ENCODE results near the gene OR10A2. TPM values are rescaled to one million over a fixed set of nuclear protein-coding genes. Genes with fewer than 3 reads are reported as not detected.
"Not testable (repeated sequence)": the region's sequence is repeated elsewhere in the genome, so short reads cannot be mapped to it uniquely, and the experiment has no call there.

The OR10A2 gene
- total RNA-seq, 1 donor from 2014 or later, result not detected

GRCh38 chr11:6844356-6844755 lies 18.5 kb upstream of the OR10A2 start:
- DNase-seq, result no peak
- Histone ChIP-seq H3K36me3 (no peaks in the 10 kb centered on the region), H3K4me1 (no peaks in the 10 kb centered on the region), H3K4me3 (no peak overlapping the region), H3K9me3 (no peaks in the 10 kb centered on the region), H3K27ac (no peak overlapping the region), H3K27me3 (ENCODE audit: low read depth) (no peaks in the 10 kb centered on the region)
- intact Hi-C loops (cut with DNase I), result no loop called here
- ATAC-seq, result no peak
- TF ChIP-seq, protein P1, sequence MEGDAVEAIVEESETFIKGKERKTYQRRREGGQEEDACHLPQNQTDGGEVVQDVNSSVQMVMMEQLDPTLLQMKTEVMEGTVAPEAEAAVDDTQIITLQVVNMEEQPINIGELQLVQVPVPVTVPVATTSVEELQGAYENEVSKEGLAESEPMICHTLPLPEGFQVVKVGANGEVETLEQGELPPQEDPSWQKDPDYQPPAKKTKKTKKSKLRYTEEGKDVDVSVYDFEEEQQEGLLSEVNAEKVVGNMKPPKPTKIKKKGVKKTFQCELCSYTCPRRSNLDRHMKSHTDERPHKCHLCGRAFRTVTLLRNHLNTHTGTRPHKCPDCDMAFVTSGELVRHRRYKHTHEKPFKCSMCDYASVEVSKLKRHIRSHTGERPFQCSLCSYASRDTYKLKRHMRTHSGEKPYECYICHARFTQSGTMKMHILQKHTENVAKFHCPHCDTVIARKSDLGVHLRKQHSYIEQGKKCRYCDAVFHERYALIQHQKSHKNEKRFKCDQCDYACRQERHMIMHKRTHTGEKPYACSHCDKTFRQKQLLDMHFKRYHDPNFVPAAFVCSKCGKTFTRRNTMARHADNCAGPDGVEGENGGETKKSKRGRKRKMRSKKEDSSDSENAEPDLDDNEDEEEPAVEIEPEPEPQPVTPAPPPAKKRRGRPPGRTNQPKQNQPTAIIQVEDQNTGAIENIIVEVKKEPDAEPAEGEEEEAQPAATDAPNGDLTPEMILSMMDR (IDR thresholded peaks at IDR 0.05), result no peak

- Histone ChIP-seq H3K36me3 (no peaks in the 10 kb centered on the region), H3K4me3 (no peak within 1 kb of the TSS), H3K4me1 (no peaks in the 10 kb centered on the region), H3K9me3 (no peaks in the 10 kb centered on the region), H3K27me3 (ENCODE audit: low read depth) (no peaks in the 10 kb centered on the region), H3K27ac (no peak within 1 kb of the TSS)
- TF ChIP-seq, protein P1 (IDR thresholded peaks at IDR 0.05), result no peak
- no peak for DNase-seq
- intact Hi-C loops (cut with DNase I), result no loop called here
- ATAC-seq, result no peak
These were observed 17.5 kb upstream of the OR10A2 start, which contains the start of gene OR10A5 for GRCh38 chr11:6845383-6845782. Gene OR10A5, plus strand, starts transcription at chr11:6845683. Its CDS starts 0 bp downstream, at chr11:6845683.

DNA sequence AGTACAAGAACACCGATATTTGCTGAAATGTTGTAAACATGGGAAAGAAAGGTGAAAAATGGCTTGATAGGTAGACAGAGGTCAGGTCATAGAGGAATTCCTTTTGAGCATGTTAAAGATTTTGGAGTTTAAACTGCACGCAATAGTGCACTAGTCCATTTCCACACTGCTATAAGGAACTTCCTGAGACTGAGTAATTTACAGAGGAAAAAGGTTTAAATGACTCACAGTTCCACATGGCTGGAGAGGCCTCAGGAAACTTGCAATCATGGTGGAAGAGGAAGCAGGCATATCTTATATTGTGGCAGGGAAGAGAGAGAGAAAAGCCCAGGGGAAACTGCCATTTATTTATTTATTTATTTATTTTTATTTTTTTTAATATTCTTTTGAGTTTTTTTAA lies 12.3 kb upstream of the OR10A2 start:
- intact Hi-C loops (cut with DNase I), result no loop called here
- H3K36me3 ChIP-seq, result no peaks in the 10 kb centered on the region
- no peak overlapping the region for H3K27ac ChIP-seq
- H3K27me3 ChIP-seq (ENCODE audit: low read depth), result no peaks in the 10 kb centered on the region
- TF ChIP-seq, protein P1 (IDR thresholded peaks at IDR 0.05), result no peak
- ATAC-seq (no peak), DNase-seq (no peak)
- no peaks in the 10 kb centered on the region for H3K4me1 ChIP-seq
- no peak overlapping the region for H3K4me3 ChIP-seq
- no peaks in the 10 kb centered on the region for H3K9me3 ChIP-seq

- H3K9me3 ChIP-seq; H3K27ac ChIP-seq; H3K4me3 ChIP-seq; intact Hi-C loops (cut with DNase I); H3K4me1 ChIP-seq; ATAC-seq; DNase-seq; H3K36me3 ChIP-seq; H3K27me3 ChIP-seq (ENCODE audit: low read depth): not testable (repeated sequence)
These were observed 8.1 kb upstream of the OR10A2 start for GRCh38 chr11:6854801-6855200.

DNA sequence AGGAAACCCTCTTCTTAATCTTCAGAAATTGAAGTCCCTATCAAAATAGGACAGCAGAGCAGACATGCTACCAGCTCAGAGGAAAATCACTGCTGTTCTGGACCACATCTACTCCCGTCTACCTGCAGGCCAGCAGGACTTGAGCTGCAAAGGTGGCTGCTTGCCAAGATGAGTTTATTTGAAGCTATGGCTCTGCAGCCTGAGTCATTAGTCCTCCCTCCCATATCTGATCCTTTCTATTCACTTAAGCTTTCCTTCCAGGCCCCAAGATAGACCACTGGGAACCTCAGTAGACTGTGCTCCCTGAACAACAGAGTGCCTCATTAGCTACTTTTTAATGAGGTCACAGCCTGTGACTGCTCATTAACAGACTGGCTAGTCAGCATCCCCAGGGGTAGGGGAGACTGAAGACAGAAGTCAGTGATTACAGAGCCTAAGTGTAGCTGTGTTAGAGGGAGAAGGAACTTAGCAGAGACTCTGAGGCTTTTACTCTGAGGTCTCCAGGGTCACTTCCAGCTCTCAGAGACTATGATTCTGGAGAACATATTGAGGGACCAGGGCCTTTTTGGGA lies 6.8 kb upstream of the OR10A2 start:
- TF ChIP-seq, protein P1 (IDR thresholded peaks at IDR 0.05), result no peak
- no peaks in the 10 kb centered on the region for H3K9me3 ChIP-seq
- no peaks in the 10 kb centered on the region for H3K4me1 ChIP-seq
- no peaks in the 10 kb centered on the region for H3K36me3 ChIP-seq
- no peak for DNase-seq
- intact Hi-C loops (cut with DNase I), result no loop called here
- H3K4me3 ChIP-seq, result no peak overlapping the region
- no peaks in the 10 kb centered on the region for H3K27me3 ChIP-seq (ENCODE audit: low read depth)
- ATAC-seq, result no peak
- H3K27ac ChIP-seq, result no peak overlapping the region

GRCh38 chr11:6856871-6857270 lies 6.0 kb upstream of the OR10A2 start:
- no peak for DNase-seq
- intact Hi-C loops (cut with DNase I), result no loop called here
- no peaks in the 10 kb centered on the region for H3K9me3 ChIP-seq
- H3K27ac ChIP-seq, result no peak overlapping the region
- no peaks in the 10 kb centered on the region for H3K27me3 ChIP-seq (ENCODE audit: low read depth)
- no peak for ATAC-seq
- H3K4me1 ChIP-seq, result no peaks in the 10 kb centered on the region
- TF ChIP-seq, protein P1 (IDR thresholded peaks at IDR 0.05), result no peak
- H3K36me3 ChIP-seq, result no peaks in the 10 kb centered on the region
- no peak overlapping the region for H3K4me3 ChIP-seq
